ENCODE data around the gene LRRK1.

The LRRK1 gene

DNA sequence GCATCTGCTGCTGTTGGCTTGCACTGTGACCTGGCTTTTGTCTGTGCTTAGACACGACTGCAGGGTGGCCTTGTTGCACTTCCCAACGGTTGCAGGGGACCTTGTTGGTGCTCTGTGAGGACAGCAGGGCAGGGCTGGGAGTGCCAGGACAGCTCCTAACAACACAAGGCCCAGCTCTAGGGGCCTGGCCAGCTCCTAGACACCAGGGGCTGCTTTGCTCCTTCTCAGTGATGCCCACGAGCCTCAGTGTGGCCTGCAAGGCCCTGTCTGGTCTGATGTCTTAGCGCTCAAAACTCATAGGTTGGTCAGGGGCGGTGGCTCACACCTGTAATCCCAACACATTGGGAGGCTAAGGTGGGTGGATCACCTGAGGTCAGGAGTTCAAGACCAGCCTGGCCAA is 183.6 kb downstream of the LRRK1 start:
- no peak for DNase-seq

DNA sequence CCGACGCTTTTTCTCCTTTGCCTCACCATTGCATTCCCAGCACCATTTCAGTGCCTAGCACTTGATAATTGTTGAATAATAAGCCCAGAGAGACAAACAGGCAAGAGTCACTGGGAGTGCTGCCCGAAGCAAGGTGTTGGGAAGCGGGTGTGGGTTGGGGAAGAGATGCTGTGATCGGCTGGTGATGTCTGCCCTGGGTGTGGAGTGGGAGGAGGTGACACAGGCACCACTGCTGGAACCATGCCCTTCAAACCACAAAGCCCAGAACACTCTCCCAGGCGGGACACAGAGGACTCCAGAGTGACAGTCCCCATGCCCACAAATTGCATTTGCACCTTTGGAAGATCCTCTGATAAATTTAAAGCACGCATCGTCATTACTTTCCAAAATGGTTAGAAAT is 184.4 kb downstream of the LRRK1 start:
- DNase-seq, result no peak

DNA sequence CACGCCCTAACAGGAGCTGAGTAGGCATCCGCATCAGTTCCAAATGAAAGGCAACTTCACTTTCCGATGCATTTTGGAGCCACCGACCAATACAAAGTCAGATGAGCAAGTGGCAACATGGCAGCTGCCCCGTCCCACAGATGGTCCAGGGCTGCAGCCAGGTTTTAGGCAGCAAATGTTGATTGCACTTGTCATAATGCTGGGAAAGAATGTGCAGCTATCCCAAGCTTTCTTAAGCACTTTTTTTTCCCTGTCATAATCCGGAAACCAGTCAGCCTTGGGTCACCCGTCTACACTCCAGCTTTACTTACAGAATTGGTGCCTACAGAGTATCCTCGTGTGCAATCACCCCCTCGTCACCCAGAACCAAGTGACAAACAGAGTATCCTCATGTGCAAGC is 185.0 kb downstream of the LRRK1 start:
- DNase-seq, result no peak

DNA sequence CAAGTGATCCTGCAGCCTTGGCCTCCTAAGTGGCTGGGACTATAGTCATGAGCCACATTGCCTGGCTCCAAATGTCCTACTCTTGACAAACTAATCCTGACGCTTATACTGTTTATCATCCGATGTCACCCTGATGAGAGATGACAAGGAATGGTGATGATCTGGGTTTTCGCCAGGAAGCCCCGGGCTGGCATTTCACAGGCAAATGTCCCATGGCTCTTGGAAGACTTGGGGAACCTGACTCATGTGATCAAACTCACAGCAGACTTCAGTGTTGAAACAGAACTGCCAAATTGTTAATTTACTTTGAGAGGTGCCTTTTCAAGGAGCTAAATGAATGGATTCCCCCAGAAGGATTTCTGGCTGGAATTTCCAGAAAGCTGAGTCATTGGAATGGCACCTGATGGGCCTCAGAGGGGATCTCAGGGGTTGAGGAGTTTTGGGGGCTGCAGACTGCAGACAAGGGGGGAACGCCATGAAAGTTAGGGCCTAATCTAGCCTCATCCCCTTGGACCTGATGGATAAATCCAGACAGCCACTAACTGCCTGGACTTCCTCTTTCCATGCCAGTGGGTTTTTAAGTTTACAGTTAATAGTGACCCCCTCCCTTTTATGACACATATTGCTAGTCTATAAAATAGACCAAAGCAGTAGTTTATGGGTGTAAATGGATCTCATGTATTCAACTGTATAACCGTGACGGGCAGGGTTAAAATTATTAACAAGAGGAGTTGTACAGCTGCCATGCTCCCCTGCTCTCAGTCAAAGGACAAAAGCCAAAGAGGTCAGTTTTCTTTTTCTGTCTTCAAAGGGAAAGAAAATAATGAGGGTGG is 186.1 kb downstream of the LRRK1 start:
- DNase-seq, result no peak

DNA sequence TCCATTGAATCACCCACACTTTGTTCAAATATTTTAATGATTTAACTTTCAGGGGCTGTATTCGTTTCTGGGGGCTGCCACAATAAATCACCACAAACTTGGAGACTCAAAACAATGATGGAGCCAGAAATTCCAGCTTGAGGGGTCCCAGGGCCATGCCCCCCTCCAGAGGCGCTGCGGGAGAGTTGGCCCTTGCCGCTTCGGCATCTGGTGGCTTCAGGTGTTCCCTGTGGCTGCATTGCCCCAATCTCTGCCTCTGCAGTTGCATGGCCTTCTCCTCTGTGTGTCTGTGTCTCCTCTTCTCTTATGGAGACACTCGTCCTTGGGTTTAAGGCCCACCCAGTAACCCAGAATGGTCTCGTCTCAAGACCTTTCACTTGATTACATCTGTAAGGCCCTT is 187.9 kb downstream of the LRRK1 start:
- no peak for DNase-seq

DNA sequence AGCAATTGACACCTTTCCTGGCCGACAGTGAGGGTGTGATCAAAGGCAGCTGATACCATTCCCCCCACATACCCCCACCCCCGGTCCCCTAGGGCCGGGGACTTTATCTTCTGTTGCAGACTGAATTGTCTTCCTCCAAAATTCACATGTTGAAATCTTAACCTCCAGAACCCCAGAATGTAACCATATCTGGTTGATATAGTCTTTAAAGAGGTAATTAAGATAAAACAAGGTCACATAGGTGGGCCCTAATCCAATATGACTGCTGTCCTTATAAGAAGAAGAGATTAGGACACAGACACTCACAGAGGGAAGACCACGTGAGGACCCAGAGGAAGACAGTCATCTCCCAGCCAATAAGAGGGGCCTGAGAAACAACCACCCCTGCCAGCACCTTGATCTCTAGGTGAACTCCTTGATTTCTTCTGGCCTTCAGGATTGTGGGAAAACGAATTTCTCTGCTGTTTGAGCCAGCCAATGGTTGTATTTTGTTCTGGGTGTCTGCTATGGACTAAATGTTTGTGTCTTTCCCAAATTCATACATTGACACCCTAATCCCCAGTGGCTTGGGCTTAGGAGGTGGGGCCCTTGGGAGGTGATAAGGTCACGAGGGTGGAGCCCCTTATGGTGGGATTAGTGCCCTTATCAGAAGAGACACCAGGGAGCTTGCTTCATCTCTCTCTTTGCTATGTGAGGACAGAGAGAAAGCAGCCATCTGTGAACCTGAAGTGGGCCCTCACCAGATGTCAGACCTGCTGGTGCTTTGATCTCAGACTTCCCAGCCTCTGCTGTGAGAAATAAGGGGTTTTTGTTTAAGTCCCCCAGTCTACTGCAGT is 188.7 kb downstream of the LRRK1 start:
- DNase-seq, result no peak

DNA sequence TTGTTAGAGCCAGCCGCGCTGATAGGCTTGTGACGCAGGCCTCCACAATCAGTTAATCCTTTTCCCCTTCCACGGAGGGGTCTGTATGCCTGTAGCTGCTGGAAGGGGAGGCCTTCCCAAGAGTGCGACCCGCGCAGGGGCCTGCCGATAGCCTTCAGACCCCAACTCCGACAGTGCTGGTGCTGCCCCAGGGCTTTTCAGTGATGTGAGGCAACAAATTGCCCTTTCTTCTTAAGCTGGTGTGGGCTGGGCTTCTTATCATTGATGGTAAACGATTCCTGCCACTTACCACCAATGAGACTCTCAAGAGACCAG is 189.3 kb downstream of the LRRK1 start:
- no peak for DNase-seq

DNA sequence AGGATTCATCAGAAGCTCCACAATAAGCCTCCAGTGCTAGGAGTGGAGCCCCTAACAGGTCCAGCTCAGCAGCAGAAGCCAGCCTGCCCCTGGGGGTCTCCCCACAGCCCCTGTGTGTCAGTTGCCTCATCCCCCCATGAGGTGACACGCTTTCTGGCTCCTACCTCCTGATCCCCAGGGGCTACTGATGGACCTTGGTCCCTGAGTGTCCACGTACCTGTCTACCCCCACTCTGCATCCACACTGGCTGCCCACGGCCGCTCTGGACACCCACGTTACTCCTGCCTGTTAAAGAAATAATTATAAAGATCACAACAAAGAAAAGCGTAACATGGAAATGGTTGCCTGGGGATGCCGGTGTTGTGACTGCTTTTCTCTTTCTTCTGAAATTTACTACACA is 189.6 kb downstream of the LRRK1 start:
- DNase-seq, result no peak

DNA sequence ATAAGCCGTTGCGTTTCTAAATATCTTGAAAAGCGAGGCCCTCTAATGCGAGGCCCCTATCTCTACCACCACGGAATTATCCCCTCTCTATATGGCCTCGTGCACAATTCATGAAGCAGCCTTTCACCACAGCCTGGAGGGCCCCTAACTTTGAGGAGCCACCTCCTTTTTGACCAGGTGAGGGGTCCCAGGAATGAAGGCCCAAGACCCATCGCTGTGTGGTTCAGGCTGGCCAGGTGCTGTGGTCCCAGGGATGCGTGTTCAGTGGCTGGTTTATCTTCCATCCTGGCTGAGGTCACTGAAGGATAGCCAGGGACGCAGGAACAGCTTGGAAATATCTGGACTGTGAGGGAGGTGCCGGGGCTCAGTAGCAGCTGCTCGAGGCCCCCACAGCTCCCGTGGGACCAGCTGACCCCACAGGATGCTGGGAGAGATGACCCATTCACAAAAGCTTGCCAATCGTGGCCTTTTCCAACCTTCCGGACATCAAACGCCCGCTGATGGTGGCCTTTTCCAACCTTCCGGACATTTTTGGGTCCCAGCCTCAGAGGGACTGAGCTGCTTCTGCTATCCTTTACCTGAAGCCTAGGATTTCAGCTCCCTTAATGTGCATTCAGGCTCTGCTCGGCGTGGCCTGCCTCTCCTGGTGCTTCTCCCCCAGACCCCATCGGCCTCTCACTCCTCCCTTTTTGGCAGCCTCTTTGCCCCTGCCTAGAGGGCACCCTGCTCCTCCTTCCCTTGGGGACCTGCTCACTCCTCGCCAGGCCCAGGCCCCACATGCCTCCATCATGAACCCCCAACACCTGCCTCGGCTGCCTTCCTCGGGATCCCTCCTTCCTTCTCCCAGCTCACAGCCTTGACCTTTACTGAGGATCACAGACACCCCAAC is 191.8 kb downstream of the LRRK1 start:
- no peak for DNase-seq

DNA sequence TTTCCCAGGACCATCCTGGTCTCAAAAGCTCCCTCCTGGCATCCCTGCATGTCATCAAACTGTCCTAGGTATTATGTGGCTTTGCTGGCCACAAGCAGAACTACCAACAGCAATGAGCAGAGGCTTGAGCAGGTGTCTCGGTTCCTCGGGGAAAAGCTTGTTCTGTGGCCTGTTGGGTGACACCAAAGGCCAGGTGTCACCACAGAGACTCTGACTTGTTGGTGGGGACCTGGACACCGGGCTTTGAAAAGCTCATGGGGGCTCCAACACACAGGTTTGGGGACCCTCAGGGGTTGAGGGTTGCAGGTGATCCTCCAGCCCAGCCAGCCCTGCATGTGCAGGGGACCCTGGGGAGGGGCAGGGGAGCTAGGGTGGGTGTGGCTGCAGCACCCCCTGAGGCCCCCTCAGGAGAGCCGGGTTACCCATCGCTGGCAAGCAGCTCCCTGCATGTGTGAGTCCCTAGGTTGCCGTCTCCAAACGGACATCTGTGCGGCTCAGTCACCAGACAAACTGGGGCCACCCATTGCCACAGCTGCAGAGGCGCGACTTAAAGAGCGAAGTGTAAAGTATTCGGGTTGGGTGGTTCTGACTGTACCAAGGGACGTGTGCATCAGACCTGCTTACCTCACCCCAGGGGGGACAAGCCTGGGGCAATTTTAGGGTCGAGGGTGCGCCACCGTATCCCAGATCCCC is 192.6 kb downstream of the LRRK1 start:
- DNase-seq, result no peak

DNA sequence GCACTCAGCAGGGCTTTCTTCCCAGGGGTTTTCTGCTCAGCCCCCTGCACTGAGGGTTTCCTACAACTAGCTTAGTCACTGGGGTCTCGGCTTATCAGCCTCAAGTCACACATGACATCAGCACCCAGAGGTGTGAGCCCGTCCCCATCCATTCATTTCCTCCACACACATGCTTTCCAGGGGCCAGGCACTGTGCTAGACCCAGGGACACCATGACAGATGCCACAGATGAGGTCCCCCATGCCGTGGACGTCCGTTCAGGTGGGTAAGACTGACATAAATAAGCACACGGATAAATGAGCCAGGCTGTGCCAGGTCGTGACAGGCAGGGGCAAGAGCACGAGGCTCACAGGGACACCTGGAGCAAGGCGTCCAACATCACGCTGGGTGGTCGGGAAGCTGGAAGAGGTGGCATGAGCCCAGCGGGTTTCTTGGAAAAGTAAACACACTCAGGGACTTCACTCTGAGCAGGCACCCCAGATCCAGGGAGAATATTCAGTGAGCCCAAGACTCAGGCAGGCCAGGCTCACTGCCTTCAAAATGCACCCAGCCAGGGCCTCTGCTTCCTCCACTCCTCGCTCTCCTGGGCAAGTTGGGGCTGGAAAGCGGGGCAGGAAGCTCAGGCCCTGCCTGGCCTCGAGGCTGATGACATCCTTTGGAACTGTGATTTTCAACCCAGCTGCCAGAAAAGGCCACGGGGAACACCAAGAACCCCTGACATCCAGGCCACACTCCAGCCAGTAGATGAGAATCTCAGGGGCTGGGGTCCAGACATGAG is 193.4 kb downstream of the LRRK1 start:
- no peak for DNase-seq

DNA sequence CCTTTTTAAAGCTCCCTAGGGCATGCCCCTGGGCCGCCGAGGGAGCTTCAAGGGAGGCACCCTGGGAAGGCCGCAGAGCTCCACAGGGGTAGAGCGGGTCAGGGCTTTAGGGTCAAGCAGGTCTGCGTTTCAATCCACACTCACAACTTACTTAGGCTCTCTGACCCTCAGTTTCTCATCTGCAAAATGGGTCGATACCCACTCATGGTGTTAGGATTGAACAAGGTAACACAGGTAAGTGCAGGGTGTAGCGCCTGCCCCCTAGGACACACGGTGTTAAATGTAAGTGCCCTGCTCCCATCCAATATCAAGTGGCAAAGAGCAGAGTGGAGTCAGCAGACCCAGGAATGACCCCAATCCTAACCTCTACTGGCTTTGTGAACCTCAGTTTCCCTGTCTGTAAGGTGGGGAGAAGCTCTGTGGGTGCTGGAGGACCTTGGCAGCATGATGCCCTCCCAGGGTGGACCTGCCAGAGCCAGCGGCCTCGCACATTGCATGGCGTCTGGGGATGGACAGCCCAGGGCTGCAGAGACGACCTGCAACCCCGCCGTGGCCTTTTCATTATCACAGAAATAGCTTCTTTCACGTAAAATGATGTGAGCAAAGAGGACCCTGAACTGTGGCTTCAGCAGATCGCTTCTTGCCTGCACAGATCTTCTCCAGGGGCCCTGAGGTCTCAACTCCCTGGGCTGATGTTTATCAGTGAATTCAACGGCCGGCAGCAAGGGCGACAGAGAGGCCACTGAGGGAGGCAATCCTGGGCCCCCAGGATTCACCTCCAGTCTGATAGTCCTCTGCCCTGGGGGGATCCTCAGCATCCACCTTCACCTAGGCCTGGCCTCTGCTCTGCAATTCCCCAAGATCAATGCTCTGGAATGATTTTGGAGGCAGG is 194.2 kb downstream of the LRRK1 start:
- no peak for DNase-seq

DNA sequence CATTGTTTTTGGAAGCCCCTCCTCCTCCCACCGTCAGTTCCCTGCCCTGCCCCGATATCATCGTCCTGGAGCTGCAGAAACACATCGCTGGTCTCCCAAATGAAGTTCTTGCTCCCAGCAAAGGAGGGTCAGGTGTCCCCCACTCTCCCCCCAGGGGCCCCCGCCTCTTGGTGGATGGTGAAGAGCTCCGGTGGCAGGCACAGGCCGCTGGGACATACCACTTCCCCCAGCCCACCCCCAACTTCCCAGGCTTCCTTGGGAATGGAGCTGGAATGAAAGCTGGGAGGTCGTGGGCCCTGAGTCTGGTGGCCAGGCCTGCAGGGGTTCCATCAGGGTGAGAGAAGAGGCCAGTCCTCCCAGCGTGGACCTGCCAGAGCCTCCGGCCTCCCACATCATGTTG is 195.0 kb downstream of the LRRK1 start:
- no peak for DNase-seq

DNA sequence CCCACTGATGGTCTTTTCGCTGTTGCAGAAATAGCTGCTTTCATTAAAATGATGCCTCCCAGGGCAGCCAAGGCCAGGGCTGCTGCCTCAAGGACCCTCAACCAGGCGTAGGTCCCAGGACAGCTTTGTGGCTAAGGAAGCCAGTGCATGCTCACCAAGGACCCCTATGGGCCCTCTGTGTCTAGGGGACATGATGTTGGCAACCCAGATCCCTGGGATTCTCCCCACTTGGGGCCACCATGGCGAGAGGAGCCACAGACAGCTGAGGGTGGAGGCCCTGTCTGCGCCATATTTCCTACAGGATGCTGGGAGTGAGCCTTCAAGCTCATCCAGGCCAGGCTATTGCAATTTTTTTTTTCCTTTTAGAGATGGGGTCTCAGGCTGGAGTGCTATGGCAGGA is 195.5 kb downstream of the LRRK1 start:
- DNase-seq, result no peak

DNA sequence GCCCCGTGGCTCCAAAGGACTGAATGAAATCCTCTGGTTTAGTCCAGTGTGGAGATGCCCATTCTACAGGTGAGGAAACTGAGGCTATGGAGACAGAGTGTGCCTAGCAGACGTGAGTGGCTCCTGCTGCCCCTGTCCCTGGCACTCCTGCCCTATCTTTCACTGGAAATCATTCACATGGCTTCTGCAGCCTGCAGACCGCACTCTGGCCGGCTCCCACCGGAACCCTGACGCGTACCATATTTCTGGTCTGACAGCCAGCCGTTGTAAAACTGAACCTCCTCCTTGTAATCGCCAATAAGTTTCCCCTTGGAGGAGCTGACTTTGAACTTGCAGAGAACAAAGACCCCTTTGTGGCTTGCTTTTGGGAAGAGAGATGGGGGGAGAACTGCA is 196.2 kb downstream of the LRRK1 start:
- DNase-seq, result no peak

DNA sequence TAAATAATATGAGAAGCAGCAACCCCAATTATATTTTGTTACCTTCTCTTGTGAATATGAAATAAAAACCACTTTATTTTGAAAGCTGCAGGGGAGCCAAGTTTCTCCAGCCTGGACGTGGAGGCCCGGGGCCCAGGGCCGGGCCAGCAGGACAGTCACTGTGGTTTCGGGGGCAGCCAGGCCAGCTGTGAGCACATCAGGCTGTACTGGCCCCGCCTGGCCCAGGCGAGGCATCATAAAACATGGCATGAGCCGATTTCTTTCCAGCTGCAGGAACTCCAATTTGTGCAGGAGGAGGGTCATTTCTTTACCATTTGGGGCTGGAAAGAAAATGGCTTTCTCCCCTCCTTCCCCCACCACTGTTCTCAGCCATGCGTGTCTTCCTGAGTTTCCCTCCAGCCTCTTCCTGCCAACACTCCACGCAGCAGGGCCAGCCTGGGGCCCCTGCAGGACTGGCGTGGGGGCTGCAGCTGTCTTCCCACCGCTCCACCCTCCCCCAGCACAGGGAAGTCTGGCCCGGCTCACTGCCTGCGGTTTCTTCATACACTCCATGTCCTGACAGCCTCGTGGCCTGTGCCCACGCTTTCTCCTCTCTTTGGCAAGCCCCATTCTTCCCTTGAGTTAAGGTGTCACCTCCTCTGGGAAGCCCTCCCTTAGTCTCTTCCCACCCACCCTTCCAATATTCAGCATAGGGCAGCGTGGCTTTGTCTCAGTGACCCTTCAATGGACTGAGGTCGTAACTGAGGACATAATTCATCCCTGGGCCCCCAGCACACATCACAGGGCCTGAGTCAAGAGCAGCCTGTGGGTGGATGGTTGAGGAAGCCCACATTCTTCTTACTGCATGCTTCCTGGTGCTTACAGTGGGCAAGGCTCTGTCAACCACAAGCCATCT is 196.9 kb downstream of the LRRK1 start:
- no peak for DNase-seq

DNA sequence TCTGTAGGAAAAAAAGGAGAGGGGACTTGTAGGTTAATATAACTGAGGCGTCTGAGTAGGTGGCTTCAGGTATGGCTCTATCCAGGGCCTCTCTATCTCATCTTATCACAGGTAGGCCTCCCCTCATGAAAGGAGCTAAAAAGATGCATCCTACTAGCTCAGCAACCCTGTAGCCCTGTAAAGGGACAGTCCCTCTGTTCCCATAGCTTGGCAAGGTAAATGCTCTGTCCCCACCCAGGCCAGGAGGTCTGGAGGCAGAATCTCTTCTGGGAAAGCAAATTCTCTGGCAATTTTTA is 197.5 kb downstream of the LRRK1 start:
- no peak for DNase-seq

DNA sequence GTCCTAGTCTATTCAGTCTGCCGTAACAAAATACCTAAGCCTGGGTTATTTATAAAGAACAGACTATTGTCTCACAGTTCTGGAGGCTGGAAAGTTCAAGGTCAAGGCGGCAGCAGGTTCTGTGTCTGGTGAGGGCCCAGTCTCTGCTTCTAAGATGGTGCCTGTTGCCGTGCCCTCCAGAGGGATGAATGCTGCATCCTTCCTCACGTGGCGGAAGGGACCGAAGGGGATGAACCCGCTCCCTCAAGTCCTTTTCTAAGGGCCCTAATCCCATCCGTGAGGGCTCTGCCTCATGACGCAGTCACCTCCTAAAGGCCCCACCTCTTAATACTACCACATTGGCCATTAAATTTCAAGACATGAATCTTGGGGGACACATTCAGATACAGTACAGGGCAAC is 199.0 kb downstream of the LRRK1 start:
- no peak for DNase-seq

DNA sequence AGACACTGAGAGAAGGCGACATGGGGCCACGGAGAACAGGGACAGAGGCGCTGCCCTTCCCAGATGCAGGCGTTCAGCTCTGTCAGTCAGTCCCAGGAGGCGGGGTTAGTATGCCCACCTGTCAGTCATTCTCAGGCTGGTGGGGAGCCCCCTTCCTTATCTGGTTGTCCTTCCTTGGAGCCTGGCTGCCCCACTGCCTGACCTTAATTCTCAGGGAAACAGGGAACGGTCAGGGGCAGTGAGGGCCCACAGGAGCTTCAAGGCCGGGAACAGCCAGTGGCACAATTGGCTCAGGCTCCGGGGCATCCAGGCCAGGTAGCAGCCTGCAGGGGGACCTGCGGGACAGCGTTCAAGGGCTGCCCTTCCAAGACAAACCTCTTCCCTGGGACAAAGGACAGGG is 199.5 kb downstream of the LRRK1 start:
- DNase-seq, result no peak

DNA sequence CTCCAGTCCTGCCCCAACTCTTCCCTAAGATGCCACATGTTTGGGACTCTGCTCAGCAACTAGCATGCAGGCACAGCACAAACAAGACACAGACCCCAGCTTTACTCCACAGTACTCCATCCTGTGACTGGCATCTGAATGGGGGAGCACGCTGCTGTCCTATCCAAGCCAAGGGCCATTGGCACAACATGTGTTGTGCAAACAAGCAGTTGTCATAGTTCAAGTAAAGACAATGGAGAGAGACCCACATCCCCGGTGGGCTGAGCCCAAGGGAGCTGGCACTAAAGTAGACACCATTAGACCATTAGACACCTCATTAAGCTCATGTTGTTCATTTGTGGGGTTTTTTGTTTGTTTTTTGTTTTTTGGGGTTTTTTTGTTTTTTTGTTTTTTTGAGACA is 200.0 kb downstream of the LRRK1 start:
- no peak for DNase-seq
